ENCODE results near the gene LIG1.

DNA sequence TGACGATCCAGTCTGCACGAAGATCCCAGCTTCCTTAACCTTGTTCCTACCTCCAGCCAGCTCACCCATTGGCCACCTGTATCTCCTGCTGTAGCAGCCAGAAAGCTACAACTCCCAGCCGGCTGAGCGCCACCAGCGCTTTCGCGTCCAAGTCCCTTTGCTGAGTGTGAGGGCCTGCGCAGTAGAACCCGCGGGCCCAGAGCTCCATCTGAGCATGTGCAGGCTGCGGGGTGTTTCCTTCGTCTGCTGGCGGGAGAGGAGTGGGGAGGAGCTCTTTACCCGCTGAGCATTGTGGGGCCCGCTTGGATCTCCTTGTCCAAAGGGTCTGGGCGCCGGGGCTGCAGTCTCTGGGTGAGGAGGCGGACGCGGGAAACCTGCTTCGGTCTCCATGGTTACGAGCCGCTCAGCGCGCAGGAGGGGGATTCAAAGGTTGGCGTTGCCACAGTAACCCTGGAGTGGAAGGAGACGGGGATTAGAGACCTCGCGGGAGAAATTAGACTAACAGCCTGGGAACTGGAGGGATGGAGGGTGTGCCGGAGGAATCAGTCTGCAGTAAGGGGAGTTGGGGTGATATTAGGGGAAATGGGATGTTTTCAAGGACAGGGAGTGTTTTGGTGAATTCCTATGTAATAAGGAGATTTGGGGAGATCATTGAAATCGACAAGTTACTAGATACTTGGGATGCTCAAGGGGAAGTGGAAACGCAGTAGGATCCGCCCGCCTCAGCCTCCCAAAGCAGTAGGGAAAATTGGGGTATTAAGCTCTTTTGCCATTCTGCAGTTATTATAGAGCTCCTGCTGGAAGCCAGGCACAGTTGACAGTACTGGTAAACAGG lies 33.9 kb upstream of the LIG1 start:
- TF ChIP-seq, protein P1, sequence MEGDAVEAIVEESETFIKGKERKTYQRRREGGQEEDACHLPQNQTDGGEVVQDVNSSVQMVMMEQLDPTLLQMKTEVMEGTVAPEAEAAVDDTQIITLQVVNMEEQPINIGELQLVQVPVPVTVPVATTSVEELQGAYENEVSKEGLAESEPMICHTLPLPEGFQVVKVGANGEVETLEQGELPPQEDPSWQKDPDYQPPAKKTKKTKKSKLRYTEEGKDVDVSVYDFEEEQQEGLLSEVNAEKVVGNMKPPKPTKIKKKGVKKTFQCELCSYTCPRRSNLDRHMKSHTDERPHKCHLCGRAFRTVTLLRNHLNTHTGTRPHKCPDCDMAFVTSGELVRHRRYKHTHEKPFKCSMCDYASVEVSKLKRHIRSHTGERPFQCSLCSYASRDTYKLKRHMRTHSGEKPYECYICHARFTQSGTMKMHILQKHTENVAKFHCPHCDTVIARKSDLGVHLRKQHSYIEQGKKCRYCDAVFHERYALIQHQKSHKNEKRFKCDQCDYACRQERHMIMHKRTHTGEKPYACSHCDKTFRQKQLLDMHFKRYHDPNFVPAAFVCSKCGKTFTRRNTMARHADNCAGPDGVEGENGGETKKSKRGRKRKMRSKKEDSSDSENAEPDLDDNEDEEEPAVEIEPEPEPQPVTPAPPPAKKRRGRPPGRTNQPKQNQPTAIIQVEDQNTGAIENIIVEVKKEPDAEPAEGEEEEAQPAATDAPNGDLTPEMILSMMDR (IDR thresholded peaks at IDR 0.05), result no peak
- no peak for TF ChIP-seq POLR2A (IDR thresholded peaks at IDR 0.05)
- peak in 2 of 3 donors; percentile 16 to 45 for TF ChIP-seq POLR2AphosphoS5 (IDR thresholded peaks at IDR 0.05)
